CD4-positive, alpha-beta T cell treated with Interleukin-6 at 100 ng/mL for 8 hours (primary cell): Measurements from ENCODE around the gene KREMEN1.

Experiments
- DNase-seq: peaks from one replicate; pipeline ENCODE4 v3.0.0-alpha.2; 2020; ENCODE audit warnings: mixed read lengths, low spot score

The KREMEN1 gene

DNA sequence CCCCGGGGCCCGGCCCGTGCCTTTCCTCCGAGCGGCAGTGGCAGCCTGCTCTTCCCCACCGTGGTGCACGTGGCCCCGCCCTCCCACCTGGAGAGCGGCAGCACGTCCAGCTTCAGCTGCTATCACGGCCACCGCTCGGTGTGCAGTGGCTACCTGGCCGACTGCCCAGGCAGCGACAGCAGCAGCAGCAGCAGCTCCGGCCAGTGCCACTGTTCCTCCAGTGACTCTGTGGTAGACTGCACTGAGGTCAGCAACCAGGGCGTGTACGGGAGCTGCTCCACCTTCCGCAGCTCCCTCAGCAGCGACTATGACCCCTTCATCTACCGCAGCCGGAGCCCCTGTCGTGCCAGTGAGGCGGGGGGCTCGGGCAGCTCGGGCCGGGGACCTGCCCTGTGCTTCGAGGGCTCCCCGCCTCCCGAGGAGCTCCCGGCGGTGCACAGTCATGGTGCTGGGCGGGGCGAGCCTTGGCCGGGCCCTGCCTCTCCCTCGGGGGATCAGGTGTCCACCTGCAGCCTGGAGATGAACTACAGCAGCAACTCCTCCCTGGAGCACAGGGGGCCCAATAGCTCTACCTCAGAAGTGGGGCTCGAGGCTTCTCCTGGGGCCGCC lies 23.1 kb upstream of the KREMEN1 start:
- DNase-seq, result no peak

GRCh38 chr22:29050457-29050856 lies 22.4 kb upstream of the KREMEN1 start:
- DNase-seq, result no peak

- no peak for DNase-seq
Observed at GRCh38 chr22:29053048-29053702, 19.7 kb upstream of the KREMEN1 start.

DNA sequence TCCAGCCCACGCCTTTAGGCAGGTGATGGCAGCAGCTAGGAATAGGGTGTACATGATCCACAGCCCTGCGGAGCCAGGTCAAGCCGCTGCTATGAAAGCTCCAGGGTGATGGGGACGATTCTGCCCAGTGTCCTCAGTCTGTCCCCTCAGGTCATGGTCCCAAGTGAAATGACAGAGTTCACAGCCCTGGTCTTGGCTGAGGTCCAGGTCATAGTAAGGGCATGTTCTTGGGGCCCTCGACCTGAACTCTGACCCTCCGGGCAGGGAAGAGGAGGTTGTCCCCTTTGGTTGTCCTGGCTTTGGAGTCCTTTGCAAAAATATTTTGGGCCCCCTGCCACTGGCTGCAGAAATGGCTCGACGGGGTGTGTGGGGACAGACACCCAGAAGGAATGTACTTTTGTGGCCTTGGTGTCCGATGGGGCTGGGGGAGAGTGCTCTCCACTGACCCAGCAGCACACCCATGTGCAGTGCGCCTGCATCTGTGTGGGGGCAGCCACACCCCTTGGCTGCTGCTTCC lies 18.5 kb upstream of the KREMEN1 start:
- DNase-seq, result no peak

DNA sequence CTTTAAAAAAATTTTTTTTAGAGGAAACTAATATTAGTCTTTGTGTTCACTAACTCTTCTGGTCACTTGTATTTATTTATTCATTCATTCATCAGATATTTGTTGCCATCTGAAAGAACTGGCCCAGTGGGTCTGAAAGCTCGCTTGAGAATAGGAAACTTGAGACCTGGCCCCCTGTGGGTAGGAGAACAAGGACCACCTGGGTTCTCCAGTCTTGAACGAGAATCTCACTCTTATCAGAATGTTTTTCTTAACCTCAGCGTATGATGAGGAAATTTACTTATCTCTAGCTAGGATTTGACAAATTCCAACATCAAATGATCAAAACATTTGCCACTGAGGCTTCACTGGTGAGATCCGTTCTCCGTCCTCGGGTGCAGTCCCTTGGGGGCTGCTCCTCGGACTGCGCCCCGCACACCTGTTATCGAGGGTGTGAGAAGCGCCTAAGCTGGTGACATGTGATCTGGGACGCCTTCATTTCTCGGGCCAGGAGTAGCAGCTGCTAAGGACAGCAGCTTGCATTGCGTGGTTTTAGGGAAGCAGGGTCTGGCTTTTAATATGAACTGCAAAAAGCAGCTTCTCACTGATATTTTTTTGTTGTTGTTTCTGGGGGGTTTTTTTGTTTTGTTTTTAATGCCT lies 17.5 kb upstream of the KREMEN1 start:
- no peak for DNase-seq

DNA sequence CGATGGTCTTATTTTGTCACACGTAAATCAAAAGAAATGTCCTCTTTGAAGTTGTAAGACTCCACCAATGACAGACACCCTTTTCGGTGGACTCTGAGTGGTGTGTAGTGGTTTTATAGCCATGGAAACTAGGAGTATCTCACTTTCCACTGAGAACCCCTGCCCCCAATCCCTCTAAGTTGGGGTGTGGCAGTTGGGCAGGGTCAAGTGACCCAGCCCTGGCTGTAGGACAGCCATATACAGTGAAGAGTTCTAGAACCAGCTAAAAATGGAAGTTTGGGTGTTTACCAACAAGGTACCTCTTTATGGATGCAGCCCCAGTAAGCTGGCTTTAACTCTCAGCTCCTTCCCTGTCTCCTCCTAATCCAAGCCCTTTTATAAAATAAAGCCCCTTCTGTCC lies 16.4 kb upstream of the KREMEN1 start:
- no peak for DNase-seq

DNA sequence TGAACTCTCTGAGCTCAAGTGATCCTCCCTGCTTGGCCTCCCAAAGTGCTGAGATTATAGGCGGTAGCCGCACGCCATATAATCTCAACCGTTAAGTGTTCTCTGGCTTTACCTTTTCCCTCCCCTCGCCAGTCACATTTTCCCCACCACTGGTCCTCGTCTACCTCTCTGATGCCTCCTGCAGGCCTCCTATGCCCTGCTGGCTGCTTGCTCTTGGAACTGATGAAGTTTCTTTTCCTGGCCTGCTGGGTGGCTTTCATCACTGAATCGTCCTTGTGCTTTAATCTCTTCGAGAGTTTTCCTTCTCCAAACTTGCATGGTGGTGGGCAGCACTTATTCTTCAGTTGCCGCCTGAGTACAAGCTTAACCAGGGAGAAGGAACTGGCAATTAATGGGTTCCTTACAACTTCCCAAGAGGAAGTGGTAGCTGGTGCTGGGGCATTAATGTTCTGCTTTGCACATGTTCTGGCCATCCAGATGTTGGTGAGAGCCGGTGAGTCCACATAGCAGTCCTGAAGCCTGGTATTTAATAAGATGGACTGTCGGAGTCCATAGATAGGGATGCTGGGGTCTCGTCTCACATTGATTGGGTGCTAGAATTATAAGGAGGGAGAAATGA lies 12.5 kb upstream of the KREMEN1 start:
- no peak for DNase-seq

GRCh38 chr22:29060931-29061330 lies 11.9 kb upstream of the KREMEN1 start:
- DNase-seq, result no peak

- no peak for DNase-seq
Observed at GRCh38 chr22:29061773-29062172, 11.1 kb upstream of the KREMEN1 start, which contains the start of gene C22orf31. Gene C22orf31 (minus strand): TSS chr22:29061831. CDS start chr22:29061792, 39 bp downstream.

GRCh38 chr22:29062286-29062821 lies 10.5 kb upstream of the KREMEN1 start:
- no peak for DNase-seq

DNA sequence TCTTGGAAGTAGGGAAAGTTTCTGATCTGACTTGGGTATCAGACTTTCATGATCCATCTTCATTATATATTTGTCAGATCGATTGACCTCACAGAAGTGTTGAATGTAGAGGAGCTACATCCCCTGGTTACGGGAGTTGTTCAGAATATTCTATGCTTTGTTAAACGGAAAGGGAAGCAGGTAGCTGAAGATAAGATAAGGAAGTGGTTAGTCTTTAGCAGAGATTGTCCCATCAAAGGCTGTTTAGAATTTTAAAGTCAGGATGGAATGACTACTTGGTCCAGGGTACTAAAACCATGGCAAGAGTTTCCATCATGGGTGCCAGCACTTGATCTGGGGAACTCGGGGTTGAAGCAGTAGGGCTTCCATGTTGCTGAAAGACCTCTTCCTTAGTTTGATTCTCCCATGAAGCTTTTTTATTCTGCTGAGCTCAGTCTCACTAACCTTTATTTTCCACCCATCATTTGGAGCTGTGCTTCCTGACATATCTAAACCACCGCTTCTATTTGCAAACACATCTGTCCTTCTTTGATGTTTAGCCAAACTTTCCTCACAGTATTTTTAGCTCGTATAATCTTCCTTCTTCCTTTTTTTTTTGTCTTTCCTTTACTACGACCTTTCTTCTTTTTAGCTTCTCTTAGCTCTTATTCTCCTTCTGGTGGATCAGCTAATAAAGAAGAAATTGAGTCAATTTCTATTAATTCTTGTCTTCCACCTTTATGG lies 7.2 kb upstream of the KREMEN1 start:
- no peak for DNase-seq

DNA sequence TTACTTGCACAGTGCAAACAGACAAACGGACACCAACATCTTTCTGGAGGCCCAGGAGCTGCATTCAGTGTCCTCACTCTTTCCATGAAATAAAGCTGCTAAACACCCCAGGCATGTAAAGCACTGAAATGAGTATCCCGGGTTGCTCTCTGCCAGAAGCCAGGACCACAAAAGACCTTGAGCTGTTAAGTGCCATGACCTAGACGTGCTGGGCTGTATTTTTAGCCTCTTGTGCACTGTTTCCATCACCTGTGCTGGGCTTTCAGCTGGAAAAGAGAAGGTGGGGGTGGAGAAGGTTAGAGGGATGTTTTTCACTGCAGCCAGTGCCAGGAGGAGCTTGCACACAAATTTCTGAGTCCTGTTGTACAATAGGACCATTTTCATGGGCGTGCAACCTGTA lies 3.4 kb upstream of the KREMEN1 start:
- no peak for DNase-seq

GRCh38 chr22:29070490-29070889 lies 2.3 kb upstream of the KREMEN1 start:
- no peak for DNase-seq

DNA sequence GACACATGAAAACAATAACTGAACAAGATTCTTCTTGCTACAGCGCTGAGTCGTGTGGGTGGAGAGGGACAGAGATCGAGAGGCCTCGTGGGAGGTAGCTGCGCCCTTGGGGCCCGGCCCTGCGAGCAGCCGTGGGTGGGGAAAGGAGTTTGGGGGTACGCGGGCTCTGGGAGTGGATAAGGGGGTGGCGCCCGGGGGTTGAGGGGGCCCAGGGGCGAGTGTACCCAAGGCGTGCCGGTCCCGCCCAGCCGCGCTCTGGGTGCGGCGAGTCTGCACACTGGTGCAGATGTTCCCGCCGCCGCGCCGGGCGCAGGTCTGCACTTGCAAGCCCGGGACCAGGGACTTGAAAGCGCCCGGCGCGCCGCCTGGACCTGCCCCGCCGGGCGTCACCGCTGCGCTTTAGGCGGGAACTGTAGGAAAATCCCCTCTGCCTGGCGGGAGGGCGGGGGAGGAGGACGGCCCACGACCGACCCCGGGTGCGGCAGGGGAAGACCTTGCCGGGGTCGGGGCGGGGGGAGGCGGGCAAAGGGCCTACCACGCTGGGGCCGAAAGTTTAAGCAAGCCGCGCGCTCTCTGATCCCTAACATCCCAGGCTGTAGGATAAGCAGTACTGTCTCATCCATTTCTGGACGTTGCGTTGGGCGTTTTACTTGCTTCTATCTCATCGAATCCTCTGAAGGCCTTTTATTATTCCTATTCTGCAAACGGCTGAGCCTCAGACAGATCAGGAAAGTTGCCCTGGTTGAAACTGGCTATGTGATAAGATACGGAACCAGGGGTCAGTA lies 1.4 kb upstream of the KREMEN1 start:
- DNase-seq, result no peak

GRCh38 chr22:29072193-29072978 lies 449 bp upstream of the KREMEN1 start:
- DNase-seq, result peak; percentile 84

DNA sequence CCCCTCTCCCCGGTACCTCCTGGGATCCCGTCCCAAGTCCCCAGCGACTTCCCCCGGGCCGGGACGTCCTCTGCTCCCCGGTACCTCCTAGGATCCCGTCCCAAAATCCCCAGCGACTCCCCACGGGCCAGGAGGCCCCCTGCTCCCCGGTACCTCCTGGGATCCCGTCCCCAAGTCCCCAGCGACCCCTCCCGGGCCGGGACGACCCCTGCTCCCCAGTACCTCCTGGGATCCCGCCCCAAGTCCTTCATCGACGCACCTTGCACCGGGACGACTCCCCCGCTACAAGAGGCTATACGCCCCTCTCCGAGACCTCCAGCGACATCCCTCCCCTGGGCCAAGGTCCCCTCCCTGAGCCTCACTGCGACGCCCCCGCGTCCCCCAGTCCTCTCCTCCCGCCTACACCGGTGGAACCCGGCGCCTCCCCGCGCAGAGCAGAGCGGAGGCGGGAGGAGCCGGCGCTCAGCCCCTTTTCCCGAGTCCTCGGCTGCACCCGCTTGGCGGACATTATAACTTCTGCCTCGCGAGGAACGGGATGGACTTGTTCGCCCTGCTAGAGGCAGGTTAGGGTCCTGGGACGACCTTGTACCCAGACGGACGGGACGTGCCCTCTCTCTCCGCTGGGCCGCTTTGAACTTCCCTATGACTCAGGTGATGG lies 912 bp downstream of the KREMEN1 start:
- DNase-seq, result no peak

- DNase-seq, result no peak
Observed at GRCh38 chr22:29074276-29074772, 1.5 kb downstream of the KREMEN1 start.

DNA sequence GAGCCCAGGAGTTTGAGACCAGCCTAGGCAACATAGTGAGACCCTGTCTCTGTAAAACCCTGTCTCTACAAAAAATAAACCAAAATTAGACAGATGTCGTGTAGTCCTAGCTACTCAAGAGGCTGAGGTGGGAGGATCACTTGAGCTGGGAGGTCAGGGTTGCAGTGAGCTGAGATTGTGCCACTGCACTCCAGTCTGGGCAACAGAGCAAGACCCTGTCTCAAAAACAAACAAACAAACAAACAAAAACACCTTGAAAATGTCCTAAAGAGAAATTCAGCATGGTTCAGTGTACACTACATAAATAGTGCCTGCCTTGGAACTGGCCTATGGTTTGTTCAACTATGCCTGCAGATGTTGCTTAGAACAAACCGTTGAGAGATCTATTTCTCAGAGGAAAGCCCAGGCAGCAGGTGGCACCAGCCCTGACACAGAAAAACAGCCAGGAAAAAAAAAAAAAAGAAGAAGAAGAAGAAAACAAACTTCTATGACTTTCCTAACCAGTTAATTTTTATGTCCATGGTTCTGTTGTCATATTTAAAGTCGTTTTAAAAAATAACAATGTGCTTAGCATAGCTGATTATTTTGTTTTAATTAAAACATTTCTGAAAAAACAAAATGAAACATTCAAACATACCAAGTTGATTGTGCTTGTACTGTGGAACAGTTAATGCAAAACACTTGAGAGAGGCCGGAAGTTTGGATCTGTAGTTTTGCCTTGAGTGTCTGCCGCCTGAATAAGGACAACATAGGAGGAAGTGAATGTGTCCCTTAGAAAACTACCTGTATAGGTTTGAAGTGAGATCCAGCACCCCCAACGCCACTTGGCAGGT lies 5.4 kb downstream of the KREMEN1 start:
- no peak for DNase-seq

- no peak for DNase-seq
Observed at GRCh38 chr22:29078869-29079207, 6.0 kb downstream of the KREMEN1 start.
